ENCODE results near the gene TREML4.
"Not testable (repeated sequence)": the region's sequence is repeated elsewhere in the genome, so short reads cannot be mapped to it uniquely, and the experiment has no call there.

TREML4 gene

GRCh38 chr6:41208439-41209106 is 19.6 kb upstream of the TREML4 start:
- DNase-seq (ENCODE audit: low spot score), result no peak

DNA sequence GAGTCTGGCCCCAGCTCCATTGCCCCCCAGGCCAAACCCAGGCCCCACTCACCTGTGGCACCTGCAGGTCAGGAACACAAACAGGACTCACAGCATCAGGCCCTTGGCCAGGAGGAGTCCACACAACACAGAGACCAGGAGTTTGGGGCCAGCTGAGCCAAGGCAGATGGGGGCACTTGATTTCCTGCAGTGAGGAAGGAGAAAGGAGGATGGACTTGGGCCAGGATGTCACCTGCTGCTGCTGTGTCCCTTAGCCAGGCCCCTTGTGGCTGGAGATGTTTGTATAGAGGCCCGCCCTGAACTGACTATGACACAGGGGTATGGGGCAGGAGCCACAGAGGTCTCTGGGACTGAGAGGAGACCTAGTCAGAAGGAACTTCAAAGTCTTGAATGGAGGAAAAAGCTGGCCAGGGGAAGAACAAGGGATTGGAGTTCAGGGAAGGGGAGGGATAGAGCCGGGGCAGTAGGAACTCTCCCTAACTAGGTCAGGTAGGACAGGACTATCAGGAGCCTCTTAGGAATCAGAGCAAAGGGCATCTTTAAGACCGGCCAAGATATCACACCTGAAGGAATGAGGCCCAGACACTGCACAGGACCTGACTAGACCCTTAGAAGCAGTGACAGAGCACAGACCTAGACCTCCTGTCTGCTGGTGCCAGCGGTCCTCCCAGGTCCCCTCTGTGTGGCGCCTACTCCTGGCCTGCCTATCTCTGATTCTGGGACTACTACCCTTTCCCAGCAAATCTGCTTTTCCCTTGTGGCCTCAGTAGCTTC is 18.4 kb upstream of the TREML4 start:
- no peak for DNase-seq (ENCODE audit: low spot score)

DNA sequence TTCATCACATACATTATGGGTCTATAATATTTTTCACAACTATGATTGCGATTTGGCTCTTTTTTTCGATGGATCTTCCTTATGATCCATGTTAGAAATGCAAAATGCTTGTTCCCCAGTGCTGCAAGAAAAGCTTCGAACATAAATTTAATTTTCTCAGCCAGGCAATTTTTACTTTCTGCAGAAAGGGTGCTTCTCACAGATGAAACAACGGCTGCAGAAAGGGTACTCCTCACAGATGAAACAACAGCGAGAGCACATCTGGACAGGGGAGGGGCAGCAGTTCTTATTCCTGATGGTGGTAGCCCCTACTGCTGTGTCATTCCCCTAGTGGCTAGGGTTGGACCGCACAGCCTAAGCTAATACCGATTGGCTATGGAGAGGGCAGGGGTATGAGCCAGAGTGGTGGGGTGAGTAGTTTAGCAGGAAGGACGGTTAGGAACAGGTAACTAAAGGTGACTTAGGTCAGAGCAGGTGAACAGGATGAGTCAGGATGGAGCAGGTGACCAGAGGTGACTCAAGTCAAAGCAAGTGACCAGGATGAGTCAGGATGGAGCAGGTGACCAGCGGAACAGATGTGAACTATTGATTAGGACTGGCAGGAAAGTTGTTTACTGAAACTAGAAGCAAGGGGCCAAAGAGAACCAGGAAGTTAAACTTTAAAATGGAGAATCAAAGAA is 13.4 kb upstream of the TREML4 start:
- no peak for DNase-seq (ENCODE audit: low spot score)

GRCh38 chr6:41215777-41216176 is 12.4 kb upstream of the TREML4 start:
- DNase-seq (ENCODE audit: low spot score), result no peak

- no peak for DNase-seq (ENCODE audit: low spot score)
Observed at GRCh38 chr6:41216616-41217015, 11.5 kb upstream of the TREML4 start.

DNA sequence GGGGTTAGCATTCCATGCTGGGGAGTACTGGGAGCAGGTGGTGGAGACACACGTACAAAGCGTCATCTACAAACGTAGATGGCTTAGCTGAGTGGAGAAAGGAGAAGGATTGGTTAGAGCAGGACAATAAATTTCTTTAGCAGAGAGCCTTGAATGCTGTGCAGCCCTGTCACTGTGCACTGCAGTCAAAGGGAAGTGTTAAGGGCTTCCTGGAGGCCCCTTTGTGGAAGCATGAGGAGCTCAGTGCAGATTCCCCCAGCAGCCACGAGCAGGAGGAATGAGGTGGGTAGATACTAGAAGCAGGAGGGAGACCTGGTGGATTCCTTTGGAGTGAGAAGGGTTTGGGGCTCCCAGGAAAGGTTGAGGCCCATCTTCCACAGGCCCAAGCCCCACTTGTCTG is 6.1 kb upstream of the TREML4 start:
- DNase-seq (ENCODE audit: low spot score), result no peak

DNA sequence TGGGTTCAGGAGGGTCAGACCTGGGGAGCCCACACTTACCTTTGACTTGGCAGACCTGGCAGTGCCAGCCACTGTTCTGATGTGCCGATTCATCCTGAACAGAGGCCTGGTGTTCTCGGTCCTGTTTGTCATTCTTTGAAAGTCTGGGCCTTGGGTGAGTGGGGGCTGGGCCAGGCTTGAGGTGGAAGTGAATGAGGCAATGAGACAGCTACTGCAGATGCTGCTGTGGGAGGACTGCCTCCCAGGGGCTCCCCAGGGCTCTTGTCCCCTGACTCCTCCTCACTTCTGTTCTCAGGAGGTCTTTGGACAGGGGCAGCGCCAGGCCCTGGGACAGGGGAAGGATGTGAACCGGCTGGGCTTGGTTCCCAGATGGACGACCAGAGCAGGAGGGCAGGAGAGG is 5.6 kb upstream of the TREML4 start:
- no peak for DNase-seq (ENCODE audit: low spot score)

DNA sequence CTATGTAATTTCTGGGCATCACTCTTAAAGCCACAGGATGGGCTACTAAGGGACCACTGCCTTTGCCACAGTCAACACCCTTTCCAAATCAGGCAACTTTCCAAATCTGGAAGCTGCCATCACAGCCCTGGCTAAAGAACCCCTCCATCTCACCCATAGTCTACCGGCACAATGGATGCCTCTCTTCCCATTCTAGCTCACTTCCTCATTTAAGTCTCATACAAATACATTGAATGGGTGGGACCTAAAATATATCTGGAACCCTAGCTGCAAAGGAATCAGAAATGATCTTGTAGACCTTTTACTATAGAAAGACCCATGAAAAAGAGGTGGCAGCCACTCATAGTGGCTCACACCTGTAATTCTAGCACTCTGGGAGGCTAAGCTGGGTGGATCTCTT is 3.3 kb upstream of the TREML4 start:
- no peak for DNase-seq (ENCODE audit: low spot score)

DNA sequence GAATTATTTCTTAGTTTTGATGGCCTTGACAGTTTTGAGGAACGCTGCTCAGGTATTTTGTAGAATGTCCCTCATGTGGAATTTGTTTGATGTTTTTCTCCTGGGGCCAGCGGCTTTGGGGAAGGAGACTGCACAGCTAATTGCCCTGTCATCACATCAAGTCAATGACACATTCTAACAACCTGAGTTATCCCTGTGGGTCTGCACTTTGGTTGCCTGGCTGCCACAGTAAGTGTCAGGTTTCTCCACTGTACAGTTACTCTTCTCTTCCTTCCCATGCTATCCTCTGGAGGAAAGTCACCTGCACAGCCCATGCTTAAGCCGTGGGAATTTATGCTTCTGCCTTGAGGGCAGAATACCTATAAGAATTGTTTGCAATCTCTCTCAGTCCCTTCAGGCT is 1.4 kb upstream of the TREML4 start:
- no peak for DNase-seq (ENCODE audit: low spot score)

DNA sequence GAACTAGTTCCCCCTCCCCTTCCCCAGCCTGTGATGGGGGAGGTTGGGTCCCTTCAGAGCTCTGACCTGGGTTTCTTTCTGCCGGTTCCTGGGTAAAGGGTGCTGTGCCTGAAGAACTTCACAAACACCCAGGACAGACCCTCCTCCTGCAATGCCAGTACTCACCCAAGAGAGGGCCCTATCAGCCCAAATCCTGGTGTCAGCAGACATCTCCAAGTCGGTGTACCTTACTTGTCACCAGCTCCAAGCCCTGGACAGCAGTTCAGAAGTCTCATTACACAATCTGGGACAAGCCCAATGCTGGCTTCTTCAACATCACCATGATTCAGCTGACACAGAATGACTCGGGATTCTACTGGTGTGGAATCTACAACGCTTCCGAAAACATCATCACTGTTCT is 467 bp downstream of the TREML4 start:
- DNase-seq (ENCODE audit: low spot score), result peak; percentile 8

DNA sequence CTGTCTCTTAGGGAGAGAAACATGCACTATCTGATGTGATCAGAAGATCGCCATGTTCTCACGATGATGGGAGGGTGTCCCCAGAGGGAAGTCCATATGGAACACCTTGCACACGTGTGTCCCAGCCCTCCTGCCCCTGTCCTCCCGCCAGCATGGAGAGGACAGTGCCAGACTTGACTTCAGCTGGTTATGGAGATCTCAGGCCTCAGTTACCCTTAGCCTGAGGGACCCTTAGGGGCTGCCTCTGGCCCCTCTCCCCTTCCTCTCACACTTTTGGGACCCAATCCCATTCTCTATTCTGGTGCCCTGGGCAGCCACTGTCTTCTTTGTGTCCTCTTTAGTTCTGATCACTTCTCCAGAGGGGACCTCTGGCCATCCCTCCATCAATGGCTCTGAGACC is 1.6 kb downstream of the TREML4 start:
- DNase-seq (ENCODE audit: low spot score), result no peak

DNA sequence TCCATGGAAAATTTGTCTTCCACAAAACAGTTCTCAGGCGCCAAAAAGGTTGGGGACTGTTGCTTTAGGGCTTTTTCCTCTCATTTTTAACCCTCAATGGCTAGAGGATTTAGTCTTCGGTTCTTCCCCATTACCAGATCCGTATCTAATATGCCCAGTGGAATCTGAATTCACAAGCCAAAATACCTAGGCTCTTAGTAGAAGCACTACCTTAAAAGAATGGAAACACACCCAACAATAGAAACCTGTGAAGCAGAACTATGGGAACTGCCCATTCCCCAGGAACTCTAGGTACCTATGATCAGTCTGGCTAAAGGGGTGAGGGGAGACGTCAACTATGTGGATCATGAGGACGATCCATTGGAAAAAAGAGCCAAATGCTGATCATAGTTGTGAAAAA is 3.1 kb downstream of the TREML4 start:
- DNase-seq (ENCODE audit: low spot score), result no peak

GRCh38 chr6:41232667-41233066 is 4.5 kb downstream of the TREML4 start:
- DNase-seq (ENCODE audit: low spot score), result no peak

DNA sequence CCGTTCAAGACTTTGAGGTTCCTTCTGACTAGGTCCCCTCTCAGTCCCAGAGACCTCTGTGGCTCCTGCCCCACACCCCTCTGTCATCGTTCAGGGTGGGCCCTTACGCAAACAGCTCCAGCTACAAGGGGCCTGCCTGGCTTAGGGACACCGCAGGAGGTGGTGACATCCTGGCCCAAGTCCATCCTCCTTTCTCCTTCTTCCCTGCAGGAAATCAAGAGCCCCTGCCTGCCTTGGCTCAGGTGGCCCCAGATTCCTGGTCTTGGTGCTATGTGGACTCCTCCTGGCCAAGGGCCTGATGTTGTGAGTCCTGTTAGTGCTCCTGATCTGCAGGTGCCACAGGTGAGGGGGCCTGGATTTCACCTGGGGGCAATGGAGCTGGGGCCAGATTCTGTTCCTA is 8.1 kb downstream of the TREML4 start:
- DNase-seq (ENCODE audit: low spot score), result no peak

DNA sequence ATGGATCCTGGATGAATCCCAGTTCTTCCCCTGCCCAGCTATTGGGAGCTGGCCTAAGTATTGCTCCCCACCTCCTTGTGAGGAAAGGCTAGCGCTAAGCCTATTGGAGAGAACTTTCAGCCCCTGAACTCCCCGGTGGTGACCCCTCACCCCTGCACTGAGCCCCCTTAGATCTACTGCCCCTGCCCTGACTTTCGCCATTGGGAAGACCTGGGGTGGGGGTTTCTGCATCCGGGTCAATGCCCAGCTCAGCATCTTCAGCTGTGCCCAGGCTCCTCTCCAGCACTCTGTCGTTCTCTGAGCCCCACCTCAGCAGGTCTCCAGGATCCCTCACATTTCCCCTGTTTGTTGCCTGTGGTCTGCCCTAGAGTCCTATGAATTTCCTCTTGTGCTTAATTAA is 9.0 kb downstream of the TREML4 start:
- DNase-seq (ENCODE audit: low spot score), result no peak

DNA sequence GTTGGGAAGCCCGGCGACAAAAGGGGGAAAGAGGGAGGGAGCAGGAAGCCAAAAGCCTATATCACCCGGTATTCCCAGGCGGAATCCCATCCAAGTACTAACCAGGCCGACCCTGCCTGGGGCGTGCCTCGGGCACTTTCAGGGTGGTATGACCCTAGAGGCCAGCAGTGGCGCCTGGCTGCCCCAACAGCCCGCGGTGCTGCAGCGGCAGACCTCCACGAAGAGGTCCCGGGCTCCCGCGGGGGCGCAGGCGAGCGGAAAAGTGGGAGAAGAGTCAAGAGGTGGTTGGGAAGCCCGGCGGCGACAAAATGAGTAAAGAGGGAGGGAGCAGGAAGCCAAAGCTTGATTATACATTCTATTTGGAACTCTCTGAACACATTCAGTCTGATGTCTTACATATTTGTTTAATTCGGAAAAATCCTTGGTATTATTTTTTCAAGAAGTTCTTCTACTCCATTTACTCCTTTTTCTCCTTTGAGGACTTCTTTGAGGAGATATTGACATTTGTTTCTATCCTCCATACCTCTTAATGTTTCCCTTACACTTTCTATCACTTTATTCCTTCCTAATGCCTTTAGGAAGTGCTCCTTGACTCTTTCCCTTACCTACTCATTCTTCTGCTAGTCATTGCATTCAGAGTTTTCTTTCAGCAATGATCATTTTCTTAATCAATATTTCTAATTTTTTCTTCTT is 11.5 kb downstream of the TREML4 start:
- DNase-seq (ENCODE audit: low spot score), result no peak

GRCh38 chr6:41246529-41246928 is 18.4 kb downstream of the TREML4 start:
- DNase-seq (ENCODE audit: low spot score), result not testable (repeated sequence)

- DNase-seq (ENCODE audit: low spot score), result no peak
Observed at GRCh38 chr6:41247288-41247865, 19.2 kb downstream of the TREML4 start.

- DNase-seq (ENCODE audit: low spot score), result no peak
Observed at GRCh38 chr6:41247882-41248705, 19.9 kb downstream of the TREML4 start.

DNA sequence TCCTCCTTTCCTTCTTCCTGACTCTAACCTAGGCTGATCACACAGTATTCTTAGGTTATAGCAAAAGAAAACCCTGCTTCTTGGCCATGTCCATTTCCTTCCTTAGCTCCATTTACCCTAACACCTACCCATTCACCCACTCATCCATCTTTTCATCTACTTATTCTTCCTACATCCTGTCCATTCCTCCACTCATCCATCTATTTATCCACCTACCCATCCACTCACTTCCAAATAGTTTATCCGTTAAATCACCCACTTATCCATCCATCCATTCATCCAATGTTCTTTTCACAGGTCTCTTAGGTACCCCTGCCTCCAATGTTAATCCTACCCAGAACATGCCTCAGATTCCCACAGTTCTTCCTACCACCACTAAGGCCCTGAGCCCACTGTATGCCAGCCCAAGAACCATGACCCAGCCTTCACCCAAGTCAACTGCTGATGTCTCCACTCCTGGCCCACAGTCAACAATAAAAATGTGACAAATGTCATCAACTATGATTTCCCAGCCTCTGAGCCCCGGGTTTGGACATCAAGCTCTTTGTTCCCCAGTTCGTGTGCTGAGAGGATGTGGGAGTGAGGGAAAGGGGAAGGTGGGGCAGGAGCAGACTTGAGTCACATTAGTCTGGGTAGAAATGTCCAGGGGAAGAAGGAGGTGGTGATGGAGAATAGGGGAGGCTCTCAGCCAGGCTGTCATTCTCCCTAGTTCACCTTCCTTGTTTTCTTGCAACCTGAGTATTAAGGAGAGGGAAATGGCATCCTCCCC is 24.4 kb downstream of the TREML4 start:
- DNase-seq (ENCODE audit: low spot score), result no peak

- no peak for DNase-seq (ENCODE audit: low spot score)
Observed at GRCh38 chr6:41255110-41255509, 27.0 kb downstream of the TREML4 start.

Data from NAMALWA (cell line).